Measurements from ENCODE around the gene ZNF141.
A peak's percentile ranks its signal among the peaks of the same experiment; 100 is the strongest.
"Not testable (repeated sequence)": the region's sequence is repeated elsewhere in the genome, so short reads cannot be mapped to it uniquely, and the experiment has no call there.

ZNF141 gene

DNA sequence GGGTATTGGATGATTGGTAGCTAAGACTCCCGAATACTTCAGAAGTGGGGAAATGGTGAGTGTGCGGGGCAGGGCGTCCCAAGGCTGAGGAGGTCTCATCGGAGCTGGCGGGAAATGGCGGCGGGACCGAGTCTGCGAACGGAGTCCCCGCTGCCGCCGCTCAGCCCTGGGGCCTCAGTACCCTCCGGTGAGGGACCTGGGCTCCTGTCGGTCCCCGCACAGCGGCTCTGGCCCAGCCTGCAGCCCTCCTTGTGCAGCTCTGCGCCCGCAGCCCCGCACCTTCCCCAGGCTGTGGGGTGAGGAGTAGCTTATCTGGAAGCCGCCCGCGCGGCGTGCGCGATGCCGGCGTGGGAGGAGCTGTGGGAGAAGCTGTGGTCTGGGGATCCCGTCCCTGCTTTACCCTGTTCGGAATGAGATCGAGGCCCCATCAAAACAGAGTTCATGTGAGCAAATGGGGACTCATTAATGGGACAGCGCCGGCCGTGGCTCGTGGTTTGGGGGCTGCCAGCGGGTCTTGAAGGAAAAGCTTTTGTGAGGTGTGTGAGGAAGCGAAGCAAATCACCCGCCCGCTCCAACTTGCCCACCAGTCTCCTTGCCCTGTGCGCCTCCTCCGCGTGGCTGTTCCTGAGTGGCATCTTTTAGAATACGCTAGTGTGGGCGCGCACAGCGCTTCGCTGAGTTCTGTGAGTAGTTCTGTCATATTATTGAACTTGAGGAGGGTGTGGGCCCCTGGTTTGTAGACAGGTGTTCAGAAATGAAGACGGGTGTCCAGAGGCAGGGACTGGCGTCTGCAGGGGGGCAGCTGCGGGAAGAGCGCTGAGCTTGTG lies 531 bp downstream of the ZNF141 start:
- peak overlapping the region; percentile 99 for H3K27ac Mint-ChIP-seq
- H3K4me3 Mint-ChIP-seq: peak overlapping the region; percentile 99
- peaks cover 62% of the 10 kb centered on the region for H3K36me3 Mint-ChIP-seq (ENCODE audit: low read depth)
- DNase-seq (ENCODE audit: low spot score): peak; percentile 51
- peaks cover 4% of the 10 kb centered on the region for H3K27me3 Mint-ChIP-seq (ENCODE audit: low read depth)
- peaks cover 54% of the 10 kb centered on the region for H3K9me3 Mint-ChIP-seq
- H3K4me1 Mint-ChIP-seq (ENCODE audit: low read depth): peaks cover 10% of the 10 kb centered on the region

DNA sequence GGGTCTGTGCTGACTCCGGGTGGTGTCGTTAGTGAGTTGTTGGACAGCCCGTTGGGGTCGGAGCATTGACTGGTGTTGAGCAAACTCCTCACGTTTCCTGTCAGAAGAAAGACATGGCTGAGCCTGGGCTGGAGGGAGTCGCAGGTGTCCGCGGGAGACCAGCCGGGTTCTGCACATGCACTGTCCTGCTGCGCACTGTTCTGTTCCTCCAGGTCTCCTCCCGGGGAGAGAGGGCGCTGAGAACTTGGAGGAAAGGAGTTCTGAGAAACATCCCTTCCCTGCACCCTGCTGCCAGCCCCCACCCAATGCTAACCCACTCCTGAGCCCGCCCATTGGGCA lies 1.1 kb downstream of the ZNF141 start:
- peaks cover 10% of the 10 kb centered on the region for H3K4me1 Mint-ChIP-seq (ENCODE audit: low read depth)
- H3K4me3 Mint-ChIP-seq: peak overlapping the region; percentile 99
- H3K36me3 Mint-ChIP-seq (ENCODE audit: low read depth): peaks cover 66% of the 10 kb centered on the region
- peaks cover 4% of the 10 kb centered on the region for H3K27me3 Mint-ChIP-seq (ENCODE audit: low read depth)
- DNase-seq (ENCODE audit: low spot score): no peak
- peak overlapping the region; percentile 99 for H3K27ac Mint-ChIP-seq
- peaks cover 56% of the 10 kb centered on the region for H3K9me3 Mint-ChIP-seq

DNA sequence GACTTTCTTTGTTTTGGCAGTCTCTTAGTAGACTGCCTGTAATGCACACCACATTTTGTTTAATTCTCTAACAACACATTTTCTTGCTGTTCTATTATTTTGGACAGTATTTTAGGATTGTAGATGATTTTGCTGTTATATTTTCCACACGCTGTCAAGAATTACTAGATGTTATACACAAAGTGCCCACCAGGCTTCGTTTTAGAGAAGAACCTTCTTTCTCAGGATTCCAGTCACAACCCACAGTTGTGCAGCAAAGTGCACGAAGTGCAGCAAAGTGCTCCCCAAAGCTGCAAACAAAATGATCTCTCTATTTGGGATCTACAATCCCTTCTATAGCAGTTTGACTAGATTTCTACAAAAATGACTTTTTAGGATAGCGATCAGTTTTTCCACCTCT lies 2.4 kb downstream of the ZNF141 start:
- peaks cover 74% of the 10 kb centered on the region for H3K36me3 Mint-ChIP-seq (ENCODE audit: low read depth)
- H3K4me1 Mint-ChIP-seq (ENCODE audit: low read depth): peaks cover 10% of the 10 kb centered on the region
- peaks cover 47% of the 10 kb centered on the region for H3K9me3 Mint-ChIP-seq
- no peak for DNase-seq (ENCODE audit: low spot score)
- H3K4me3 Mint-ChIP-seq: peak overlapping the region; percentile 99
- H3K27ac Mint-ChIP-seq: no peak overlapping the region
- H3K27me3 Mint-ChIP-seq (ENCODE audit: low read depth): peaks cover 4% of the 10 kb centered on the region

DNA sequence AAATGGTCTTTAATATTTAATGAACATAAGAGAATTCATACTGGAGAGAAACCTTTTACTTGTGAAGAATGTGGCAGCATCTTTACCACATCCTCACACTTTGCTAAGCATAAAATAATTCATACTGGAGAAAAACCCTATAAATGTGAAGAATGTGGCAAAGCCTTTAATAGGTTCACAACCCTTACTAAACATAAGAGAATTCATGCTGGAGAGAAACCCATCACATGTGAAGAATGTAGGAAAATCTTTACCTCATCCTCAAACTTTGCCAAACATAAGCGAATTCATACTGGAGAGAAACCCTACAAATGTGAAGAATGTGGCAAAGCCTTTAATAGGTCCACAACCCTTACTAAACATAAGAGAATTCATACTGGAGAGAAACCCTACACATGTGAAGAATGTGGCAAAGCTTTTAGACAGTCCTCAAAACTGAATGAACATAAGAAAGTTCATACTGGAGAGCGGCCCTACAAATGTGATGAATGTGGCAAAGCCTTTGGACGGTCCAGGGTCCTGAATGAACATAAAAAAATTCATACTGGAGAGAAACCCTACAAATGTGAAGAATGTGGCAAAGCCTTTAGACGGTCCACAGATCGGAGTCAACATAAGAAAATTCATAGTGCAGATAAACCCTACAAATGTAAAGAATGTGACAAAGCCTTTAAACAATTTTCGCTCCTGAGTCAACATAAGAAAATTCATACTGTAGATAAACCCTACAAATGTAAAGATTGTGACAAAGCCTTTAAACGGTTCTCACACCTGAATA lies 35.6 kb downstream of the ZNF141 start:
- H3K27ac Mint-ChIP-seq: no peak overlapping the region
- peaks cover 58% of the 10 kb centered on the region for H3K9me3 Mint-ChIP-seq

DNA sequence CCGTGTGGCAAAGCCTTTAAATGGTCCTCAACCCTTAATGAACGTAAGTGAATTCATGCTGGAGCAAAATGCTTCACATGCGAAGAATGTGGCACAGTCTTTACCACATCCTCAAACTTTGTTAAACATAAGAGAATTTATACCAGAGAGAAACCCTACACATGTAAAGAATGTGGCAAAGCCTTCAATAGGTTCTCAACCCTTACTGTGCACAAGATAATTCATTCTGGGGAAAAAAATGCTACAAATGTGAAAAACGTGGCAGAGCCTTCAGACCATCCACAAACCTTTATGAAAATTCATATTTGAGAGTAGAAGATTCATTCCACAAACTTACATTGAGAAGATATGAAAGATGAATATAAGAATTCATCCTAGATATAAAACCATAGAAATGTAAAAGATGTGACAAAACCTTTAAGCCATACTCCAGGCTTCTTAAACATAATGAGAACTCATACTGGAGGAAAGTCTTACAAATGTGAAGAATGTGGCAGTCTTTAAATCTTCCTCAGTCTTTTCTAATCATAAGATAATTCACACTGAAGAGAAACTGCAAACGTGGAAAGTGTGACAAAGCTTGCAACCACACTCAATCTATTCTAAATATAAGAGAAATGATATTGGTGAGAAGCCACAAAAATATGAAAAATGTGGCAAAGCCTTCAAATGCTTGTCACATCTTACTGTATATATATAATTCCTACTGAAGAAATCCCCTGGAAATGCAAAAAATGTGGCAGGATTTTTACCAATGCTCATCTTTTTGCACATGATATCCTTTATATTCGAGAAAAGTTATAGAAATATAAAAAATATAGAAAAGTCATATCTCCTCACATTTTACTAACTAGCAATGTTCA lies 36.9 kb downstream of the ZNF141 start:
- Mint-ChIP-seq H3K27ac (no peak overlapping the region), H3K4me3 (no peak overlapping the region), H3K9me3 (peaks cover 48% of the 10 kb centered on the region), H3K27me3 (ENCODE audit: low read depth) (no peaks in the 10 kb centered on the region), H3K4me1 (ENCODE audit: low read depth) (no peaks in the 10 kb centered on the region), H3K36me3 (ENCODE audit: low read depth) (peaks cover 51% of the 10 kb centered on the region)
- no peak for DNase-seq (ENCODE audit: low spot score)

More for the DNA sequence above, 35.6 kb downstream of the ZNF141 start:
- Mint-ChIP-seq H3K36me3 (ENCODE audit: low read depth) (peaks cover 57% of the 10 kb centered on the region), H3K4me3 (no peak overlapping the region), H3K4me1 (ENCODE audit: low read depth) (no peaks in the 10 kb centered on the region), H3K27me3 (ENCODE audit: low read depth) (no peaks in the 10 kb centered on the region)
- no peak for DNase-seq (ENCODE audit: low spot score)

DNA sequence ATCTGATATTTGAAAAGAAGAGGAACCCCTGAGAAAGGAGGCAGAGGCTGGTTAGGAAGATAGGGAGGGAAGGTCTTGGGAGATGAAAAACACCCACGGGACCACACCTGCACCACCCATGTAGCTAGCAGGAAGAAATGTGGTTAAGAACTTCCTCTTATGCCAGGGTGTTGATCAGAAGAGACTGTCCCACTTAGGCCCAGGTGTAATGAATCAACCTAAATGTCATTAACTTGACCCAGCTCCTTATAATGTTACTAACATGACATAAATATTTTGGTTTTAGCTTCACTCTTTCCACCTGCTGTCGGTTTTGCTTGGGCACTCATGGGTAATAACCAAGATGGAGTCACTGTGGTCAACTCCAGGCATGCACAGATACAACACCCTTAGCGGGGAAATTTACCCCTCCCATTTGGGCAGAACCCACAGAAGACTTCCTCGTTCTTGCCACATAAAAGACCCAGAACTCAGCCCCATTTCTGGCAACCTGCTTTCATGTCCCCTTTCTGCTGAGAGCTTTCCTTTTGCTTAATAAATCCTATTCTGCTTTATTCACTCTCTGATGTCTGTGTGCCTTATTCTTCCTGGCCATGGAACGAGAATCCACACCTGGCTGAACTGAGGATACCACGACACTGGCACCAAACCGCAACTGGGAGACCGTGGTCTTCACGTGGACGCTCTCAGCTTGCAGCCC lies 46.8 kb downstream of the ZNF141 start:
- H3K27ac Mint-ChIP-seq: no peak overlapping the region
- DNase-seq (ENCODE audit: low spot score): no peak
- H3K4me3 Mint-ChIP-seq: no peak overlapping the region
- H3K9me3 Mint-ChIP-seq: peaks cover 61% of the 10 kb centered on the region
- H3K36me3 Mint-ChIP-seq (ENCODE audit: low read depth): peaks cover 11% of the 10 kb centered on the region
- H3K4me1 Mint-ChIP-seq (ENCODE audit: low read depth): peaks cover 4% of the 10 kb centered on the region
- H3K27me3 Mint-ChIP-seq (ENCODE audit: low read depth): no peaks in the 10 kb centered on the region

DNA sequence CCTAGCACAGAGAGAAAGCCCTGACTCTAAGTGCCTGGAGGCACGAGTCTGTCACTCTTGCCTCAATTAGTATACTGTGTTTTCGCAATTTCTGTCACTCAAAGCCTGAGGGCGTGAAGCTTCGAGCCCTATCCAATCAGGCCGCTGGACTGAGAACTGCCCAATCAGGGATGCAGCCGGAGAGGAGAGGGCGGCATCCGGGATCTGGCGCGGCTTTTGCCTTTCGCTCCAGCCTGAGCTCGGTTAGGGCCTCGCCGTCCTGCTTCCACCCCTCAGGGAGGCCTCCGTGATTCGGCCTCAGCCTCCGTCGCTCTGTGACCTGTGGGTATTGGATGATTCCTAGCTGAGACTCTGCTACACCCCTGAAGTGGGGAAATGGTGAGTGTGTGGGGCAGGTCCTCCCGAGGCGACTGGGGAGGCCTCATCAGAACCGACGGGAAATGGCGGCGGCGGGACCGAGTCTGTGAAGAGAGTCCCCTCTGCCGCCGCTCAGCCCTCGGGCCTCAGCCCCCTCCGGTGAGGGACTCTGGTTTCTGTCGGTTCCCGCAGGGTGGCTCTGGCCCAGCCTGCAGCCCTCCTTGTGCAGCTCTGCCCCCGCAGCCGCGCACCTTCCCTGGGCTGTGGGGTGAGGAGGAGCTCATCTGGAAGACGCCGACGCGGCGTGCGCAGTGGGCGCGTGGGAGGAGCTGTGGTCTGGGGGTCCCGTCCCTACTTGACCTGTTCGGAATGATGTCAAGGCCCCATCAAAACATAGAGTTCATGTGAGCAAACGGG lies 48.5 kb downstream of the ZNF141 start:
- Mint-ChIP-seq H3K36me3 (ENCODE audit: low read depth) (peaks cover 11% of the 10 kb centered on the region), H3K27ac (no peak overlapping the region), H3K27me3 (ENCODE audit: low read depth) (no peaks in the 10 kb centered on the region), H3K9me3 (peaks cover 72% of the 10 kb centered on the region), H3K4me1 (ENCODE audit: low read depth) (peaks cover 4% of the 10 kb centered on the region), H3K4me3 (no peak overlapping the region)
- DNase-seq (ENCODE audit: low spot score): no peak

DNA sequence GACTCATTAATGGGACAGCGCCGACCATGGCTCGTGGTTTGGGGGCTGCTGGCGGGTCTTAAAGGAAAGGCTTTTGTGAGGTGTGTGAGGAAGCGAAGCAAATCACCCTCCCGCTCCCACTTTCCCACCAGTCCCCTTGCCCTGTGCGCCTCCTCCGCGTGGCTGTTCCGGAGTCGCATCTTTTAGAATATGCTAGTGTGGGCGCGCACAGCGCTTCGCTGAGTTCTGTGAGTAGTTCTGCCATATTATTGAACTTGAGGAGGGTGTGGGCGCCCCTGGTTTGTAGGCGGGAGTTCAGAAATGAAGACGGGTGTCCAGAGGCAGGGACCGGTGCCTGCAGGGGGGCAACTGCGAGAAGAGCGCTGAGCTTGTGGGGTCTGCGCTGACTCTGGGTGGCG lies 49.1 kb downstream of the ZNF141 start:
- Mint-ChIP-seq H3K36me3 (ENCODE audit: low read depth) (peaks cover 9% of the 10 kb centered on the region), H3K4me3 (no peak overlapping the region), H3K27me3 (ENCODE audit: low read depth) (no peaks in the 10 kb centered on the region), H3K9me3 (peaks cover 72% of the 10 kb centered on the region), H3K27ac (no peak overlapping the region), H3K4me1 (ENCODE audit: low read depth) (peaks cover 4% of the 10 kb centered on the region)
- DNase-seq (ENCODE audit: low spot score): no peak

DNA sequence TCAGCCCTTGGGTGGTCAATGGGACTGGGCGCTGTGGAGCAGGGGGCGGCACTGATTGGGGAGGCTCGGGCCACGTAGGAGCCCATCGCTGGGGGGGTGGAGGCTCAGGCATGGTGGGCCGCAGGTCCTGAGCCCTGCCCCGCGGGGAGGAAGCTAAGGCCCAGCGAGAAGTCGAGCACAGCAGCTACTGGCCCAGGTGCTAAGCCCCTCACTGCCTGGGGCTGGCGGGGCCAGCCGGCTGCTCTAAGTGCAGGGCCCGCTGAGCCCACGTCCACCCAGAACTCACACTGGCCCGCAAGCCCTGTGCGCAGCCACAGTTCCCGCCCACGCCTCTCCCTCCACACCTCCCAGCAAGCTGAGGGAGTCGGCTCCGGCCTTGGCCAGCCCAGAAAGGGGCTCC lies 66.4 kb downstream of the ZNF141 start:
- H3K27ac Mint-ChIP-seq: no peak overlapping the region
- peaks cover 43% of the 10 kb centered on the region for H3K9me3 Mint-ChIP-seq
- no peaks in the 10 kb centered on the region for H3K4me1 Mint-ChIP-seq (ENCODE audit: low read depth)
- peaks cover 8% of the 10 kb centered on the region for H3K36me3 Mint-ChIP-seq (ENCODE audit: low read depth)
- no peaks in the 10 kb centered on the region for H3K27me3 Mint-ChIP-seq (ENCODE audit: low read depth)
- no peak overlapping the region for H3K4me3 Mint-ChIP-seq
- no peak for DNase-seq (ENCODE audit: low spot score)

DNA sequence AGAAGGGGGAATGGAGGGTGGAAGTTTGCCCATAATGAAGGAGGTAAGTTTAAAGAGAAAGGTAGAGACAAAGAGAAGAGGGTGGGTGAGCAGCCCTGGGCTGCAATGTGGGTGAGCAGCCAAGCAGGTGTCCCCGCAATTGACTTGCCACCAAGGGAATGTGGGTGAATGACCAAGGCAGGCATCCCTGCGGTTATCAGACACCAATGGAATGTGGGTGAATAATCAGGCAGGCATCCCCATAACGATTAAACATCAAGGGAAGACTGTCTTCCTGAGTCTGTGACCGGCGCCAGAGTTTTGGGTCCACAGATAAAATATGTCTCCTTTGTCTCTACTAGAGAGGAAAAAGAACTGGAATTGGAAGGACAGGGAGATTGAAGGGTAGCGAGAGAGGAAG lies 70.7 kb downstream of the ZNF141 start:
- H3K9me3 Mint-ChIP-seq: peaks cover 67% of the 10 kb centered on the region
- not testable (repeated sequence) for DNase-seq (ENCODE audit: low spot score); H3K4me3 Mint-ChIP-seq; H3K4me1 Mint-ChIP-seq (ENCODE audit: low read depth); H3K27me3 Mint-ChIP-seq (ENCODE audit: low read depth); H3K27ac Mint-ChIP-seq; H3K36me3 Mint-ChIP-seq (ENCODE audit: low read depth)

DNA sequence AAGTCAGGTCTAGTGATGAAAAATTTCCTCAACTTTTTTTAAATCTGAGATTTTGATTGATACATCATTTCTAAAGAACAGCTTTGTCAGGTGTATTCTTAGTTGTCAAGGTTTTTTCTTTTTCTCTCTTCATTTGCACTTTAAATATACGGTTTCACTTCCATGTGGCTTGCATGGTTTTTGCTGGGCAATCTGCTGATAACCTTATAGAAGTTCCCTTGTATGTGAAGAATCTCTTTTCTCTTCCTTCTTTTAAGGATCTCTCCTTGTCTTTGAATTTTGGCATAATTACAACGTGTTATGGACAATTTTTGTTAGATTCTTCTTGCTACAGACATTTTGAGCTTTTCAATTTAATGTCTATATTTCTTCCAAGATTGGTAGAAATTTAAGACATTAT lies 85.0 kb downstream of the ZNF141 start:
- Mint-ChIP-seq H3K27ac (no peak overlapping the region), H3K27me3 (ENCODE audit: low read depth) (no peaks in the 10 kb centered on the region), H3K36me3 (ENCODE audit: low read depth) (peaks cover 18% of the 10 kb centered on the region), H3K4me3 (no peak overlapping the region), H3K4me1 (ENCODE audit: low read depth) (no peaks in the 10 kb centered on the region), H3K9me3 (peaks cover 62% of the 10 kb centered on the region)
- no peak for DNase-seq (ENCODE audit: low spot score)
